GM18858 (cell line): ENCODE measurements around the gene KAZN.

Experiments used
- ATAC-seq: cut with Tn5 transposase; IDR thresholded peaks from one replicate; pipeline ENCODE4 v1.9.1; 2021; ENCODE audit not compliant: unreplicated experiment

The KAZN gene

GRCh38 chr1:14667651-14667984 is 69.1 kb downstream of the KAZN start:
- ATAC-seq = no peak

GRCh38 chr1:14668538-14668937 is 70.1 kb downstream of the KAZN start:
- ATAC-seq = no peak

GRCh38 chr1:14672005-14672404 is 73.5 kb downstream of the KAZN start:
- no peak for ATAC-seq

- ATAC-seq = no peak
These were observed 75.5 kb downstream of the KAZN start for GRCh38 chr1:14674030-14674429.

GRCh38 chr1:14676400-14676799 is 77.9 kb downstream of the KAZN start:
- ATAC-seq = no peak

GRCh38 chr1:14677292-14677971 is 78.9 kb downstream of the KAZN start:
- no peak for ATAC-seq

- ATAC-seq = no peak
These were observed 79.6 kb downstream of the KAZN start for GRCh38 chr1:14678011-14678638.

- no peak for ATAC-seq
These were observed 80.7 kb downstream of the KAZN start for GRCh38 chr1:14679027-14679688.

- ATAC-seq = no peak
These were observed 82.7 kb downstream of the KAZN start for GRCh38 chr1:14681182-14681581.

GRCh38 chr1:14682941-14683621 is 84.6 kb downstream of the KAZN start:
- no peak for ATAC-seq

GRCh38 chr1:14685078-14685477 is 86.6 kb downstream of the KAZN start:
- ATAC-seq = no peak

GRCh38 chr1:14686701-14687100 is 88.2 kb downstream of the KAZN start:
- no peak for ATAC-seq

GRCh38 chr1:14687147-14687546 is 88.7 kb downstream of the KAZN start:
- no peak for ATAC-seq

GRCh38 chr1:14689996-14690615 is 91.6 kb downstream of the KAZN start:
- ATAC-seq = no peak

- no peak for ATAC-seq
These were observed 95.5 kb downstream of the KAZN start for GRCh38 chr1:14693949-14694348.

- no peak for ATAC-seq
These were observed 96.1 kb downstream of the KAZN start for GRCh38 chr1:14694589-14694988.

GRCh38 chr1:14696761-14697160 is 98.3 kb downstream of the KAZN start:
- ATAC-seq = no peak

- ATAC-seq = no peak
These were observed 98.9 kb downstream of the KAZN start for GRCh38 chr1:14697353-14697752.

GRCh38 chr1:14698314-14698713 is 99.8 kb downstream of the KAZN start:
- ATAC-seq = no peak

GRCh38 chr1:14699620-14700019 is 101.1 kb downstream of the KAZN start:
- no peak for ATAC-seq

GRCh38 chr1:14704846-14705245 is 106.4 kb downstream of the KAZN start:
- no peak for ATAC-seq
